Astrocyte (in vitro differentiated cells and primary cell): ENCODE measurements around the gene EID2B. TPM values are rescaled to one million over a fixed set of nuclear protein-coding genes. Genes with fewer than 3 reads are reported as not detected.

Experiments
- total RNA-seq: library from RNA; stranded (reverse); gene quantifications from 2 replicates; pipeline ENCODE4 v1.2.1, GENCODE V29; 2021

Gene EID2B
- total RNA-seq, 1 donor from 2014 or later = 2.6 TPM

Other genes starting within 250 kb of the EID2B start
- gene IFNL1, start 236.4 kb downstream of the EID2B start, total RNA-seq = 0.52 and 1.3 TPM in 2 replicates
- gene LRFN1, start 212.0 kb downstream of the EID2B start, total RNA-seq = 1.5 and 2.0 TPM in 2 replicates
- 0.79 and 1.1 TPM in 2 replicates for gene GMFG, start 196.8 kb downstream of the EID2B start, total RNA-seq
- 95.0 and 98.6 TPM in 2 replicates for gene SAMD4B, start 190.4 kb downstream of the EID2B start, total RNA-seq
- 42.0 and 43.2 TPM in 2 replicates for gene PAF1, start 141.7 kb downstream of the EID2B start, total RNA-seq
- 27.0 and 29.9 TPM in 2 replicates for gene MED29, start 141.5 kb downstream of the EID2B start, total RNA-seq
- 21.6 and 28.0 TPM in 2 replicates for gene ZFP36, start 126.0 kb downstream of the EID2B start, total RNA-seq
- 101 and 102 TPM in 2 replicates for gene PLEKHG2, start 120.2 kb downstream of the EID2B start, total RNA-seq
- gene RPS16, start 96.9 kb downstream of the EID2B start, total RNA-seq = 1,194 and 1,329 TPM in 2 replicates
- gene SUPT5H, start 87.3 kb downstream of the EID2B start, total RNA-seq = 163 and 171 TPM in 2 replicates
- 85.3 and 97.2 TPM in 2 replicates for gene TIMM50, start 52.0 kb downstream of the EID2B start, total RNA-seq
- 0.84 and 0.89 TPM in 2 replicates for gene DLL3, start 33.9 kb downstream of the EID2B start, total RNA-seq
- gene SELENOV, start 17.7 kb downstream of the EID2B start, total RNA-seq = not detected in 2 replicates
- gene EID2, start 7.3 kb upstream of the EID2B start, total RNA-seq = 15.7 and 17.2 TPM in 2 replicates
- not detected in 2 replicates for gene LGALS13, start 69.7 kb upstream of the EID2B start, total RNA-seq
- gene LGALS16, start 123.1 kb upstream of the EID2B start, total RNA-seq = not detected in 2 replicates
- gene LGALS14, start 171.6 kb upstream of the EID2B start, total RNA-seq = not detected in 2 replicates
- gene CLC, start 205.2 kb upstream of the EID2B start, total RNA-seq = not detected in 2 replicates
- not detected in 2 replicates for gene LEUTX, start 246.0 kb upstream of the EID2B start, total RNA-seq